GM19328 (cell line): Measurements from ENCODE around the gene RPS28.
"Not testable (repeated sequence)": the region's sequence is repeated elsewhere in the genome, so short reads cannot be mapped to it uniquely, and the experiment has no call there.

Experiments used
- ATAC-seq: cut with Tn5 transposase; IDR thresholded peaks from one replicate; pipeline ENCODE4 v1.9.1; 2021; ENCODE audit warnings: mild to moderate bottlenecking, moderate library complexity; ENCODE audit not compliant: unreplicated experiment

RPS28 gene

DNA sequence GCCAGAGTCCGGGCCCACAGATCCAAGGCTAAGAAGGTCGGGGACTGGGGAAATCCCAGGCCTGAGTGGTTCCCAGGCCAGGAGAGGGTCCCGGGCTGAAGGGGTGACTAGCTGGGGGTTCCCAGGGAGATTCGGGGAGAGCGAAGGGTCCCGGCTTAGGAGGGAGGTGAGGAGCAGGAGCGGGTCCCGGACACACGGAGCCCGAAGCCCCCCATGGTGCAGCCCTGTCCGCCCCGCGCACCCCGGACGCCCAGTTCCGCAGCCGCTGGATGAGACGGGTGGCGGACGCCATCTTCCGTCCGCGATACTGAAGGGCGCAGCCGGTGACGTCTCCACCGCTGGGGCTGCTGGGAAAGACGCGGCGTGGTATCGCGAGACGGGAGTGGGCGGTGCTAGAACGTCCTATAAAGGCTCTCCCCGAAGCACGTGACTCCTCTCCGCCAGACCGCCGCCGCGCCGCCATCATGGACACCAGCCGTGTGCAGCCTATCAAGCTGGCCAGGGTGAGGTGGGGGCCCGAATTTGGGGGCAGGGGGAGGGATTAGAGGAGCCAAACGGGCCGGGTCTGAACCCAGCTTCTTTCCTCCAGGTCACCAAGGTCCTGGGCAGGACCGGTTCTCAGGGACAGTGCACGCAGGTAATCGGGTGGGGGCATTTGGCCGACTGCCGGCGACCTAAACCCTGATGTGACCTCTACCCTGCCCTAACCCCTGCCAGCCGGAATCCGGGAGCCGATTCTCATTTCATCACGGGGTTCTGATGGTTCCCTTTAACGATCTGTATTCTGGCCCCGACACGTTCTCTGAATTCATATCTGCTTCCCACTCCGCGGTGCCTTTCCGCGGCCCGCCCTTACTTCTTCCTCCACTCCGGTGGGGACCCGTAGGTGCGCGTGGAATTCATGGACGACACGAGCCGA is at the start of gene RPS28, which contains the start of gene NDUFA7:
Gene RPS28 (plus strand): TSS at position 430 of the 919 bp plus-strand sequence. CDS start 35 bp downstream, at position 465.
Gene NDUFA7 (minus strand): TSS at position 309 of the 919 bp plus-strand sequence. CDS start 17 bp downstream, at position 292.
- peak; percentile 67 for ATAC-seq

DNA sequence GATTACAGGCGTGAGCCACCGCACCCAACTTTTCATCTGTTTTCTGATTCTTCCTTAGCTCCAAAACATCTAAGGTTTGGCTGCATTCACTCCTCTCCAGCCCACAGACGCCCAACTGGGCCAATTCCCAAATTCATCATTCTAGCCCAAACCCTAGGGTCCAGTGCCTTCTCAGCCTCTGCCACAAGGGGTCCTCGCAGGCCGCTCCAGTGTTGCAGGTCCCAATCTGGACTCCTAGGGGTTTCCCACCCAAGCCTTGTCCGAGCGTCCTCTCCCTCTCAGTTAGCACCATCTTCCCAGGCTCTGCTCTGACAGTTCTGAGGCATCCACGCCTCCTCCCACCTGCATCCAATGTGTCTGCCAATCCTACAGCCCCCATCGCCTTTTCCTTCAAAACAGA is 44.8 kb upstream of the RPS28 start:
- not testable (repeated sequence) for ATAC-seq

DNA sequence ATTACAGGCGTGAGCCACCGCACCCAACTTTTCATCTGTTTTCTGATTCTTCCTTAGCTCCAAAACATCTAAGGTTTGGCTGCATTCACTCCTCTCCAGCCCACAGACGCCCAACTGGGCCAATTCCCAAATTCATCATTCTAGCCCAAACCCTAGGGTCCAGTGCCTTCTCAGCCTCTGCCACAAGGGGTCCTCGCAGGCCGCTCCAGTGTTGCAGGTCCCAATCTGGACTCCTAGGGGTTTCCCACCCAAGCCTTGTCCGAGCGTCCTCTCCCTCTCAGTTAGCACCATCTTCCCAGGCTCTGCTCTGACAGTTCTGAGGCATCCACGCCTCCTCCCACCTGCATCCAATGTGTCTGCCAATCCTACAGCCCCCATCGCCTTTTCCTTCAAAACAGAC is 30.0 kb upstream of the RPS28 start:
- not testable (repeated sequence) for ATAC-seq

GRCh38 chr19:8302357-8302691 is 19.0 kb upstream of the RPS28 start:
- no peak for ATAC-seq

GRCh38 chr19:8302734-8303133 is 18.6 kb upstream of the RPS28 start:
- ATAC-seq = no peak

- no peak for ATAC-seq
These were observed 16.3 kb upstream of the RPS28 start for GRCh38 chr19:8304841-8305621.

DNA sequence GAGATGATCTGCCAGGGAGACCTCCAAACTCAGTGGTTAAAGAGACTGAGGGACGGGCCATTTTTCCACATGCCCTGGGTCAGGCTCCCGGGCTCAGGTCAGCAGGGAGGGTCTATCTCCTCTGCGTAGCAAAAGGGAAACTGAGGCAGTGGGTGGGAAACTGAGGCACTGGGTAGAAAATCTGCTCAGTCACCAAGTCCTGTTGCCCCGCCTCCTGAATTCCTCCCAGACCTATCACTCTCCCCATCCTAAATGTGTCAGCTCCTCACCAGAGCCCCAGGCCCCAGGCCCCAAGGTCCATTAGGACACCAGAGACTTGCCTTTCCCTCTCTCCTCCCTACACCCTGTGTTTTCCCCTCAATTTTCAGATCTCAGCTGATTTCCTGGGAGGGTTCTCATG is 15.5 kb upstream of the RPS28 start:
- ATAC-seq = no peak

- no peak for ATAC-seq
These were observed 14.9 kb upstream of the RPS28 start for GRCh38 chr19:8306235-8307054.

- ATAC-seq = no peak
These were observed 13.8 kb upstream of the RPS28 start for GRCh38 chr19:8307400-8307964.

- peak; percentile 86 for ATAC-seq
These were observed 13.1 kb upstream of the RPS28 start, which contains the start of gene CD320 for GRCh38 chr19:8307965-8308866. TSS of gene CD320 (minus strand) at chr19:8308358. CDS start at chr19:8308290, 68 bp downstream.

DNA sequence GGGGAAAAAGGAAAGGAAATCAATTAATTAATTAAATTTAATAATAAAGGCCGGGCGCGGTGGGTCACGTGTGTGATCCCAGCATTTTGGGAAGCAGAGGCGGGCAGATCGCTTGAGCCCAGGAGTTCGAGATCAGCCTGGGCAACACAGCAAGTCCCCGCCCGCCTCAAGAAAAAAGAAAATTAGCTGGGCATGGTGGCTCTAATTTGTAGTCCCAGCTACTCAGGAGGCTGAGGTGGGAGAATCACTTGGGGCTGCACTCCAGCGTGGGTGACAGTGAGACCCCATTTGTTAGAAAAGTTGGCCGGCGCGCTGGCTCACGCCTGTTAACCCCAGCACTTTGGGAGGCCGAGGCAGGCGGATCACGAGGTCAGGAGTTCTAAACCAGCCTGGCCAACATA is 12.4 kb upstream of the RPS28 start:
- no peak for ATAC-seq

DNA sequence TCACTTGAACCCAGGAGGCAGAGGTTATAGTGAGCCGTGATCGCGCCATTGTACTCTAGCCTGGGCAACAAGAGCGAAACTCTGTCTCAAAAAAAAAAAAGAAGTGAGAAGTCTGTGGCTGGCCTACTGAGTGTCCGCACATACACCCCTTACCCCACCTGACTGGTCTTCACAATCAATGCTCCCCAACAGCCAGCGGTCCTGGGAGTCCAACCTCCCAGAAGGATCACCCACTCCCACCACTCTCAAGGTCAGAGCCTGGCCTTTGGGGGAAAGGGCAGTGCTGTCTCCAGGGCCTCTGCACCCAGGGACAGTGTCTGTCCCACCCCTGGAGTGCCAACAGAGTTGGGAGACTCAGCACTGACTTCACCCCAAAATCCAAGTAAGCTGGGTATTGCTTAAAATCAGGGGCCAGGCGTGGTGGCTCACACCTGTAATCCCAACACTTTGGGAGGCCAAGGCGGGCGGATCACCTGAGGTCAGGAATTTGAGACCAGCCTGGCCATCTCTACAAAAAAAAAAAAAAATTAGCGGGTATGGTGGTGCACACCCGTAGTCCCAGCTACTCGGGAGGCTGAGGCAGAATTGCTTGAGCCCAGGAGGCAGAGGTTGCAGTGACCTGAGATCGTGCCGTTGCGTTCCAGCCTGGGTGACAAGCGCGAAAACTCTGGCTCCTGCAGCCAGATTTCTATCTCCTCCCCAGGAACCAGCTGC is 10.8 kb upstream of the RPS28 start:
- ATAC-seq = no peak

DNA sequence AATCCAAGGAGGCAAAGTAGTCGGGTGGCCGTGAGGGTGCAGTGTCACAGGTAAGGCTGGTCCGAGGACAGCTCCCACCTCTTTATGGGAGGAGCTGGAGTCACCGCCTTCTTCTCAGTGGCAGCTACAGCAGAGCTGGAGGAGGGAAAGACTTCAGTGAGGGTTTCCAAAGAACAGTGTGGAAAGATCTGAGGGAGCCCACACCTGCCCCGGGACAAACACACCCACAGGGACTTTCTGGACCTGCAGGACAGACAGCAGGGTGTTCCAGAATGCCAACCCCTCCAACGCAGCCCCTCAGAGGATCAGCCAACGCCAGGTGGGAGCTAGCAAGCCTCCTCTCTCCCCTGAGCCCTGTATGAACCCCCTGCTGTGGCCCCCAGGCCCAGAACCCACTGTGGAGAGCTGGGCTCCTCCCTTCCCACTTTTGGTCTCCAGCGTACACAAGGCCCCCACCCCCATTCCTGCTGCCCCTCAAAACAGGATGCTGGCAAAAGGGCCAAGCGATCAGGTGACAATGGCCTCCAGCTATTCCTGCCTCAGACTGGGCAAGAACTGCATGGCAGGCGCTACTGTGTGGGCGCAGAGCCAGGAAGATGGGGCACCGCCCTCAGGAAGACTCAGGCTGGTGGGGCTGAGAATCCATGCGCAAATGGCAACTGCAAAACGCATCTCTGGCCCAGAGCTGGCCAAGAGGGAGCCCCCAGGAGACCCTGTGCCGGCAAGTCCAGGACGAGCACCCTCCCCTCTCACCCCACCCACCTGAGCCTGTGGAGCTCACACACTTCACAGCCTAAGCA is 9.6 kb upstream of the RPS28 start:
- ATAC-seq = no peak

DNA sequence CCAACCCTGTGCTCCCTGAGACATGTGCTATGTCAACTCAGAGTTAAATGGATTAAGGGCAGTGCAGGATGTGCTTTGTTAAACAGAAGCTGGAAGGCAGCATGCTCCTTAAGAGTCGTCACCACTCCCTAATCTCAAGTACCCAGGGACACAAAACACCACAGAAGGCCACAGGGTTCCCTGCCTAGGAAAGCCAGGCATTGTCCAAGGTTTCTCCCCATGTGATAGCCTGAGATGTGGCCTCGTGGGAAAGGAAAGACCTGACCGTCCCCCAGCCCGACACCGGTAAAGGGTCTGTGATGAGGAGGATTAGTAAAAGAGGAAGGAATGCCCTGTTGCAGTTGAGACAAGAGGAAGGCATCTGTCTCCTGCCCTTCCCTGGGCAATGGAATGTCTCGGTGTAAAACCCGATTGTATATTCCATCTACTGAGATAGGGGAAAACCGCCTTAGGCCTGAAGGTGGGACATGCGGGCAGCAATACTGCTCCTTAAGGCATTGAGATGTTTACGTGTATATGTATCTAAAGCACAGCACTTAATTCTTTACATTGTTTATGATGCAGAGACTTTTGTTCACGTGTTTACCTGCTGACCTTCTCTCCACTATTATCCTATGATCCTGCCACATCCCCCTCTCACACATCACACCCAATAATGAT is 6.2 kb upstream of the RPS28 start:
- ATAC-seq = not testable (repeated sequence)

DNA sequence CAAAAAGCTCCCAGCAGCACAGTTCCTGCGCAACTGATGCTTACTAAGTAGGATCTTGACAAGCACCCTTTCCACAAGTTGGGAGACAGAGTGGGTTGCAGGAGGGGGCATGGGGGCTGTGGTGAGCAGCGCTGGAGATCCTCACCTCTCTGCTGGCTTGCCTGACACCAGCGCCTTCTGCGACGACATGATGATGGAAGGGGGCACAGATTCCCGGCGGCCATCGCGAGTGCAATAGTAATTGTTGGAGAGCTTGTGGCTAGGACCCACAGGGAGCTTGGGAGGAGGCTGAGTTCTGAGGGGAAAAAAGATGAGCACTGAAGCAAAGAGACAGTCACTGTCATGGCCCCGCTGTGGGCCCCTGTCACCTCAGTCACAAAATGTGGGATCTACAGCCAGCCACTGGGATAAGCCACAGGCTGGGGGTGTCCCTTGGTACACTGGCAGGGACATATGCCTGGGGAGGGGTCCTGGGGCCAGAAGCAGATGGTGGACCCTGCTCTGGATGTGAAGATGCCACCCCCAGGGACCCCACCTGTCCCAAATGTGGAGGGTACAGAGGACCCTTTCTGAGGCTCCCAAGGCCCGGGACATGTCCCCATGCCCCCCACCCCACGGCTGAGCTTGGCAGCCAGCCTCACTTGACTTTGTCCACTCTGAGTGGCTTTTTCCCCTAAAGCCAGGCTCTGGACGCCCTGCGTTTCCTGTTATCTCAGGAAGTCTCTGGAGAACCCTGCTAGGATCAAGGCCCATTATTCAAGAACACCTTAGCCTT is 4.8 kb upstream of the RPS28 start:
- no peak for ATAC-seq

GRCh38 chr19:8318835-8319234 is 2.5 kb upstream of the RPS28 start:
- ATAC-seq = not testable (repeated sequence)
